ENCODE data around the gene HSPE1.

- no peak for TF ChIP-seq NPAS2 (CRISPR knock-in tag; IDR thresholded peaks at IDR 0.05; ENCODE audit: borderline replicate concordance)
- no peak for TF ChIP-seq HDAC2 (IDR thresholded peaks at IDR 0.05)
- TF ChIP-seq, protein P1, sequence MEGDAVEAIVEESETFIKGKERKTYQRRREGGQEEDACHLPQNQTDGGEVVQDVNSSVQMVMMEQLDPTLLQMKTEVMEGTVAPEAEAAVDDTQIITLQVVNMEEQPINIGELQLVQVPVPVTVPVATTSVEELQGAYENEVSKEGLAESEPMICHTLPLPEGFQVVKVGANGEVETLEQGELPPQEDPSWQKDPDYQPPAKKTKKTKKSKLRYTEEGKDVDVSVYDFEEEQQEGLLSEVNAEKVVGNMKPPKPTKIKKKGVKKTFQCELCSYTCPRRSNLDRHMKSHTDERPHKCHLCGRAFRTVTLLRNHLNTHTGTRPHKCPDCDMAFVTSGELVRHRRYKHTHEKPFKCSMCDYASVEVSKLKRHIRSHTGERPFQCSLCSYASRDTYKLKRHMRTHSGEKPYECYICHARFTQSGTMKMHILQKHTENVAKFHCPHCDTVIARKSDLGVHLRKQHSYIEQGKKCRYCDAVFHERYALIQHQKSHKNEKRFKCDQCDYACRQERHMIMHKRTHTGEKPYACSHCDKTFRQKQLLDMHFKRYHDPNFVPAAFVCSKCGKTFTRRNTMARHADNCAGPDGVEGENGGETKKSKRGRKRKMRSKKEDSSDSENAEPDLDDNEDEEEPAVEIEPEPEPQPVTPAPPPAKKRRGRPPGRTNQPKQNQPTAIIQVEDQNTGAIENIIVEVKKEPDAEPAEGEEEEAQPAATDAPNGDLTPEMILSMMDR (IDR thresholded peaks at IDR 0.05) = no peak
- TF ChIP-seq POLR2A (IDR thresholded peaks at IDR 0.05; ENCODE audit: low read length) = no peak
- no peak for TF ChIP-seq JUN (IDR thresholded peaks at IDR 0.05)
- TF ChIP-seq ELK1 (IDR thresholded peaks at IDR 0.05; ENCODE audit: low read depth, low read length) = no peak
- TF ChIP-seq RAD21 (conservative IDR thresholded peaks at IDR 0.05 in 1 of 2, IDR thresholded peaks at IDR 0.05 in 1 of 2) = no peak
- no peak for TF ChIP-seq POLR2AphosphoS2 (conservative IDR thresholded peaks at IDR 0.05; ENCODE audit: low read length)
- no peak for TF ChIP-seq HOXB5 (CRISPR knock-in tag; IDR thresholded peaks at IDR 0.05)
- TF ChIP-seq CBX8 (IDR thresholded peaks at IDR 0.05) = no peak
Observed at GRCh38 chr2:197472166-197472565, 28.0 kb upstream of the HSPE1 start.

All from A549 (cell line).